Neuronal stem cell (in vitro differentiated cells): ENCODE measurements around the gene HYAL1.

Experiments
- DNase-seq: peaks from one replicate; pipeline ENCODE4 v3.0.0-alpha.2; 2013; ENCODE audit warnings: low spot score
- H2AFZ ChIP-seq: one replicate; pipeline ENCODE4 v1.6.1; 2013; ENCODE audit warnings: mild to moderate bottlenecking, low read length, inconsistent platforms
- H2AK5ac ChIP-seq: 2 replicates; pipeline ENCODE4 v1.6.1; 2013; ENCODE audit warnings: low read depth, mild to moderate bottlenecking, inconsistent platforms, low read length, moderate library complexity, mixed read lengths
- H2BK120ac ChIP-seq: 2 replicates; pipeline ENCODE4 v1.6.1; 2013; ENCODE audit warnings: low read depth, mild to moderate bottlenecking, inconsistent platforms, low read length, moderate library complexity, mixed read lengths
- H2BK12ac ChIP-seq: one replicate; pipeline ENCODE4 v1.6.1; 2013; ENCODE audit warnings: low read length, inconsistent platforms
- H2BK15ac ChIP-seq: 2 replicates; pipeline ENCODE4 v1.6.1; 2013; ENCODE audit warnings: mild to moderate bottlenecking, low read length, inconsistent platforms, mixed read lengths
- H2BK5ac ChIP-seq: one replicate; pipeline ENCODE4 v1.6.1; 2013; ENCODE audit warnings: inconsistent platforms, mild to moderate bottlenecking, low read length, moderate library complexity
- H3K14ac ChIP-seq: one replicate; pipeline ENCODE4 v1.6.1; 2013; ENCODE audit warnings: low read length, inconsistent platforms
- H3K18ac ChIP-seq: 2 replicates; pipeline ENCODE4 v1.6.1; 2013; ENCODE audit warnings: low read length, inconsistent platforms
- H3K23ac ChIP-seq: 2 replicates; pipeline ENCODE4 v1.6.1; 2013; ENCODE audit warnings: low read depth, mild to moderate bottlenecking, mixed read lengths, low read length, inconsistent platforms; ENCODE audit not compliant: poor library complexity
- H3K27ac ChIP-seq: replicated peaks from 3 replicates; pipeline ENCODE4 v1.5.1; 2013; ENCODE audit warnings: low read length, inconsistent platforms
- H3K27me3 ChIP-seq, 3 experiments: 2 replicates each; pipeline ENCODE4 v1.6.1; 2013; ENCODE audit warnings: low read length in 3 of 3, mild to moderate bottlenecking in 2 of 3, inconsistent platforms in 1 of 3, low read depth in 1 of 3, mixed read lengths in 1 of 3, moderate library complexity in 1 of 3; ENCODE audit not compliant: control insufficient read depth in 3 of 3, insufficient read depth in 3 of 3
- H3K36me3 ChIP-seq, 2 donors: replicated peaks in 1 of 2; 2 replicates each; pipeline ENCODE4 v1.6.1; 2013; ENCODE audit warnings: low read length in 2 of 2; ENCODE audit not compliant: control insufficient read depth in 2 of 2, insufficient read depth in 2 of 2
- H3K4ac ChIP-seq: 2 replicates; pipeline ENCODE4 v1.6.1; 2013; ENCODE audit warnings: inconsistent platforms, mild to moderate bottlenecking, low read length, moderate library complexity
- H3K4me1 ChIP-seq, 2 donors: 1 replicate in 1 of 2; 2 replicates in 1 of 2; pipeline ENCODE4 v1.6.1; 2013; ENCODE audit warnings: low read length in 2 of 2, low read depth in 1 of 2; ENCODE audit not compliant: control insufficient read depth in 2 of 2, insufficient read depth in 1 of 2
- H3K4me2 ChIP-seq: one replicate; pipeline ENCODE4 v1.6.1; 2013; ENCODE audit warnings: mild to moderate bottlenecking, low read length, inconsistent platforms; ENCODE audit not compliant: insufficient read depth, poor library complexity, severe bottlenecking
- H3K4me3 ChIP-seq, 2 donors: 2 replicates each; pipeline ENCODE4 v1.5.1; 2013; ENCODE audit warnings: low read length in 2 of 2, mild to moderate bottlenecking in 2 of 2, inconsistent platforms in 1 of 2, moderate library complexity in 1 of 2
- H3K79me1 ChIP-seq: one replicate; pipeline ENCODE4 v1.6.1; 2013; ENCODE audit warnings: low read depth, mild to moderate bottlenecking, inconsistent platforms, low read length, moderate library complexity
- H3K9ac ChIP-seq: one replicate; pipeline ENCODE4 v1.6.1; 2013; ENCODE audit warnings: mild to moderate bottlenecking, low read depth, low read length, inconsistent platforms; ENCODE audit not compliant: poor library complexity
- H3K9me3 ChIP-seq, 2 donors: replicated peaks in 1 of 2; 2 replicates each; pipeline versions ENCODE3 to v1.6.1; 2013; ENCODE audit warnings: low read length in 2 of 2, mild to moderate bottlenecking in 2 of 2, inconsistent platforms in 1 of 2, low read depth in 1 of 2, mixed read lengths in 1 of 2, moderate library complexity in 1 of 2; ENCODE audit not compliant: control insufficient read depth in 2 of 2, insufficient read depth in 1 of 2
- H4K8ac ChIP-seq: one replicate; pipeline ENCODE4 v1.6.1; 2013; ENCODE audit warnings: low read depth, mild to moderate bottlenecking, inconsistent platforms, low read length, moderate library complexity
- H4K91ac ChIP-seq: one replicate; pipeline ENCODE4 v1.6.1; 2013; ENCODE audit warnings: low read length, low read depth, mild to moderate bottlenecking, inconsistent platforms; ENCODE audit not compliant: poor library complexity
- WGBS, 2 donors: extraction: QIAGEN DNeasy Blood & Tissue Kit; methylation state at CpG; one replicate each; pipeline ENCODE4 v1.1.7; 2013; ENCODE audit warnings: missing lambda C conversion rate in 2 of 2, mixed read lengths in 1 of 2; ENCODE audit not compliant: insufficient read length in 2 of 2, insufficient replicate concordance in 1 of 2; ENCODE audit errors: extremely low coverage in 2 of 2; 5-methylcytosine and 5-hydroxymethylcytosine counted together

HYAL1 gene

DNA sequence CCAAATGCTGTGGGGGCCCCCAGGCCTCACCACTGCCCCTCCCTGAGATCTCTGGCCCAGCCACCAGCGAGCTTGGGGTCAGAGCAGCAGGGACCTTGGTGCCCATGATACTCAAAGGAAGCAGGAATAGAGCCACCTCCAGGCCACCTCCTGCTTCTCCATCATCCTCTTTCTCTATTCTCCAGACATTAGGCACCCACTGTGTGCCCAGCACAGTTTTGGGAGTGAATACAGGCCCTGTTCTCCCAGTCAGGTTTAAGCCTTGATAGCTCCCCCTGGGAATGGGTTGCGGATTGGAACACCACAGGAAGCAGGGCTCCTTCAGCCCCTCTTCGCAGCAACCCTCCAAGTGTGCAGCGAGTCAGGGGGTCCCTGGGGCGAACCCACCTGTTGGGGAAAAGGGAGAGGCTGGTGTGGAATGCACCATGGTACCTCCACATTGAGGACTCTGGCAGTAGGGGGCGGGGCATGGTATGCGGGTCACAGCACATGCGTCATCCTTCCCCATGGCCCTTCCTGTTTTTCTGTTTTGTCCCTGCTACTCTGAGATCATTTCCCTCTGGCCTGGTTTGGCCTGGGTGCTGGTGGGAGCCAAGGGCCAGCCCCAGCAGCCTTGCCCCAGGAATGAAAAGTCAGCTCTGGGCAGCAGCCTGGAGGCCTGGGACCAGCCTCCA, 48.7 kb downstream of the HYAL1 start:
- Histone ChIP-seq H2AFZ (no peak overlapping the region), H2BK5ac (no peak overlapping the region), H3K4me3 (no peak overlapping the region), H3K27me3 (no peaks in the 10 kb centered on the region), H3K79me1 (peaks cover 40% of the 10 kb centered on the region), H3K4me1 (peaks cover 19 to 27% of the 10 kb centered on the region in 2 donors), H2AK5ac (no peak overlapping the region), H3K4ac (no peak overlapping the region), H4K8ac (no peak overlapping the region), H3K9ac (peak overlapping the region; percentile 44), H2BK15ac (no peak overlapping the region), H3K9me3 (peaks cover 0 to 2% of the 10 kb centered on the region in 2 donors), H3K4me2 (no peak overlapping the region), H3K23ac (no peak overlapping the region), H3K14ac (no peak overlapping the region), H2BK120ac (no peak overlapping the region), H3K27ac (no peak overlapping the region), H4K91ac (no peak overlapping the region), H3K18ac (no peak overlapping the region), H3K36me3 (peaks cover 72 to 94% of the 10 kb centered on the region in 2 donors), H2BK12ac (no peak overlapping the region)
- no CpG with 5 or more reads among the region's 8 CpGs for WGBS, 2 donors
- DNase-seq = no peak

DNA sequence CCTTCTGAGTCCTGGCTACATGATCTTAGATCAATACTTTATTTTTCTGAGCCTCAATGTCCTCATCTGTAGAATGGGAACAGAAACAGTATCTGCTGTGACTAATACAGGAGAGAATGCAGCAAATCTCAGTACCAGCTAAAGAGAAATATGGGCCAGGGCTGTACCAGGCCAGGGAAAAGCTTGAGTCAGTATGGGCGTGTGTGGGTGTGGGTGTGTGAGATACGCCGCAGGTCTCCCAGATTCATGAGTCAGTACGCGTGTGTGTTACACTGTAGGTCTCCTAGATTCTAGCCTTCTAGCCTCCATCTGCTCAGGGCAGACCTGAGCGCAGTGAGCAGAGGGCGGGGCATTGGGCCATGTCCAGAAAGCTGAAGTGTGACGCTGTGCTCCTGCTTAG, 52.2 kb downstream of the HYAL1 start:
- Histone ChIP-seq H3K36me3 (peaks cover 65 to 78% of the 10 kb centered on the region in 2 donors), H2AK5ac (peak overlapping the region; percentile 27), H3K4me2 (no peak overlapping the region), H3K27ac (no peak overlapping the region), H3K4ac (no peak overlapping the region), H3K4me3 (peak overlapping the region in 1 of 2 donors; percentile 13), H3K18ac (no peak overlapping the region), H3K23ac (no peak overlapping the region), H3K79me1 (peaks cover 53% of the 10 kb centered on the region), H3K9me3 (no peaks in the 10 kb centered on the region), H3K27me3 (no peaks in the 10 kb centered on the region), H2BK120ac (no peak overlapping the region), H3K9ac (peak overlapping the region; percentile 50), H2BK5ac (peak overlapping the region; percentile 71), H3K14ac (no peak overlapping the region), H2BK15ac (no peak overlapping the region), H4K91ac (no peak overlapping the region), H2BK12ac (no peak overlapping the region), H3K4me1 (peaks cover 14 to 16% of the 10 kb centered on the region in 2 donors), H4K8ac (peak overlapping the region; percentile 89), H2AFZ (no peak overlapping the region)
- no peak for DNase-seq
- WGBS, 2 donors = no CpG with 5 or more reads among the region's 8 CpGs

- WGBS, 2 donors = no CpG with 5 or more reads among the region's 4 CpGs
- peaks cover 52% of the 10 kb centered on the region for H3K79me1 ChIP-seq
- no peak overlapping the region for H3K4ac ChIP-seq
- H3K4me2 ChIP-seq = no peak overlapping the region
- H3K27ac ChIP-seq = no peak overlapping the region
- H3K23ac ChIP-seq = peak overlapping the region; percentile 29
- H2BK5ac ChIP-seq = no peak overlapping the region
- H3K36me3 ChIP-seq = peaks cover 62 to 75% of the 10 kb centered on the region in 2 donors
- H2AK5ac ChIP-seq = no peak overlapping the region
- H2BK12ac ChIP-seq = no peak overlapping the region
- H4K8ac ChIP-seq = no peak overlapping the region
- H2BK15ac ChIP-seq = no peak overlapping the region
- no peak overlapping the region for H3K4me3 ChIP-seq
- H3K14ac ChIP-seq = no peak overlapping the region
- no peak overlapping the region for H3K18ac ChIP-seq
- H4K91ac ChIP-seq = no peak overlapping the region
- peaks cover 19 to 20% of the 10 kb centered on the region in 2 donors for H3K4me1 ChIP-seq
- H2AFZ ChIP-seq = no peak overlapping the region
- H2BK120ac ChIP-seq = no peak overlapping the region
- DNase-seq = no peak
- H3K9ac ChIP-seq = no peak overlapping the region
- H3K9me3 ChIP-seq = no peaks in the 10 kb centered on the region
- H3K27me3 ChIP-seq = no peaks in the 10 kb centered on the region
Observed at GRCh38 chr3:50250514-50250913, 52.9 kb downstream of the HYAL1 start.
